Stimulated activated naive CD8-positive, alpha-beta T cell treated with anti-CD3 and anti-CD28 coated beads, Interleukin-15, Interleukin-2, amounts not matched to agents 100 ng/mL and 50 ng/mL, for 24 hours (primary cell): ENCODE data around the gene MTPN.

Experiments
- H3K27ac Mint-ChIP-seq: one replicate; pipeline ENCODE4 v1.8.0; 2021; ENCODE audit warnings: mild to moderate bottlenecking, mixed read lengths
- H3K27me3 Mint-ChIP-seq: one replicate; pipeline ENCODE4 v1.8.0; 2021; ENCODE audit warnings: mixed read lengths
- H3K36me3 Mint-ChIP-seq: one replicate; pipeline ENCODE4 v1.8.0; 2021; ENCODE audit warnings: low read depth, mixed read lengths
- H3K4me1 Mint-ChIP-seq: one replicate; pipeline ENCODE4 v1.8.0; 2021; ENCODE audit warnings: low read depth, mixed read lengths
- H3K4me3 Mint-ChIP-seq: one replicate; pipeline ENCODE4 v1.8.0; 2021; ENCODE audit warnings: mild to moderate bottlenecking, mixed read lengths
- H3K9me3 Mint-ChIP-seq: one replicate; pipeline ENCODE4 v1.8.0; 2021; ENCODE audit warnings: mixed read lengths

Gene MTPN

GRCh38 chr7:135930565-135931461 is 46.3 kb downstream of the MTPN start:
- Mint-ChIP-seq H3K27ac (no peak overlapping the region), H3K36me3 (peaks cover 48% of the 10 kb centered on the region)

GRCh38 chr7:135929722-135930141 is 47.4 kb downstream of the MTPN start:
- Mint-ChIP-seq H3K27ac (no peak overlapping the region), H3K9me3 (no peaks in the 10 kb centered on the region), H3K27me3 (no peaks in the 10 kb centered on the region), H3K4me1 (peaks cover 22% of the 10 kb centered on the region), H3K36me3 (peaks cover 52% of the 10 kb centered on the region), H3K4me3 (no peak overlapping the region)

More at GRCh38 chr7:135930565-135931461, 46.3 kb downstream of the MTPN start:
- H3K4me1 Mint-ChIP-seq = peaks cover 29% of the 10 kb centered on the region
- H3K9me3 Mint-ChIP-seq = no peaks in the 10 kb centered on the region
- H3K4me3 Mint-ChIP-seq = no peak overlapping the region
- no peaks in the 10 kb centered on the region for H3K27me3 Mint-ChIP-seq

- Mint-ChIP-seq H3K36me3 (peaks cover 52% of the 10 kb centered on the region), H3K4me3 (no peak overlapping the region), H3K4me1 (peaks cover 17% of the 10 kb centered on the region), H3K9me3 (no peaks in the 10 kb centered on the region), H3K27ac (no peak overlapping the region), H3K27me3 (no peaks in the 10 kb centered on the region)
Observed at GRCh38 chr7:135929249-135929648, 47.9 kb downstream of the MTPN start.

GRCh38 chr7:135928136-135928535 is 49.0 kb downstream of the MTPN start:
- H3K36me3 Mint-ChIP-seq = peaks cover 57% of the 10 kb centered on the region
- peaks cover 9% of the 10 kb centered on the region for H3K4me1 Mint-ChIP-seq
- H3K9me3 Mint-ChIP-seq = no peaks in the 10 kb centered on the region
- H3K27ac Mint-ChIP-seq = no peak overlapping the region
- H3K27me3 Mint-ChIP-seq = no peaks in the 10 kb centered on the region
- H3K4me3 Mint-ChIP-seq = no peak overlapping the region

- no peak overlapping the region for H3K4me3 Mint-ChIP-seq
- H3K27ac Mint-ChIP-seq = no peak overlapping the region
- H3K4me1 Mint-ChIP-seq = peaks cover 9% of the 10 kb centered on the region
- H3K9me3 Mint-ChIP-seq = no peaks in the 10 kb centered on the region
- H3K36me3 Mint-ChIP-seq = peaks cover 50% of the 10 kb centered on the region
- H3K27me3 Mint-ChIP-seq = no peaks in the 10 kb centered on the region
Observed at GRCh38 chr7:135925210-135925609, 51.9 kb downstream of the MTPN start.

GRCh38 chr7:135924302-135924701 is 52.9 kb downstream of the MTPN start:
- Mint-ChIP-seq H3K36me3 (peaks cover 41% of the 10 kb centered on the region), H3K27ac (no peak overlapping the region), H3K4me1 (peaks cover 3% of the 10 kb centered on the region), H3K4me3 (no peak overlapping the region), H3K9me3 (no peaks in the 10 kb centered on the region), H3K27me3 (no peaks in the 10 kb centered on the region)

GRCh38 chr7:135922263-135922662 is 54.9 kb downstream of the MTPN start:
- Mint-ChIP-seq H3K27ac (no peak overlapping the region), H3K36me3 (peaks cover 28% of the 10 kb centered on the region), H3K4me1 (peaks cover 8% of the 10 kb centered on the region), H3K4me3 (no peak overlapping the region), H3K9me3 (no peaks in the 10 kb centered on the region), H3K27me3 (no peaks in the 10 kb centered on the region)

- H3K27ac Mint-ChIP-seq = no peak overlapping the region
- no peak overlapping the region for H3K4me3 Mint-ChIP-seq
- H3K27me3 Mint-ChIP-seq = no peaks in the 10 kb centered on the region
- no peaks in the 10 kb centered on the region for H3K9me3 Mint-ChIP-seq
- H3K4me1 Mint-ChIP-seq = peaks cover 8% of the 10 kb centered on the region
- H3K36me3 Mint-ChIP-seq = peaks cover 10% of the 10 kb centered on the region
Observed at GRCh38 chr7:135920478-135920877, 56.7 kb downstream of the MTPN start.

GRCh38 chr7:135919071-135919841 is 57.9 kb downstream of the MTPN start:
- peaks cover 5% of the 10 kb centered on the region for H3K36me3 Mint-ChIP-seq
- no peak overlapping the region for H3K4me3 Mint-ChIP-seq

GRCh38 chr7:135918134-135918533 is 59.0 kb downstream of the MTPN start:
- no peaks in the 10 kb centered on the region for H3K36me3 Mint-ChIP-seq
- no peak overlapping the region for H3K27ac Mint-ChIP-seq
- H3K9me3 Mint-ChIP-seq = no peaks in the 10 kb centered on the region
- no peak overlapping the region for H3K4me3 Mint-ChIP-seq
- H3K27me3 Mint-ChIP-seq = no peaks in the 10 kb centered on the region
- peaks cover 8% of the 10 kb centered on the region for H3K4me1 Mint-ChIP-seq

More at GRCh38 chr7:135919071-135919841, 57.9 kb downstream of the MTPN start:
- Mint-ChIP-seq H3K27me3 (no peaks in the 10 kb centered on the region), H3K9me3 (no peaks in the 10 kb centered on the region), H3K27ac (no peak overlapping the region), H3K4me1 (peaks cover 8% of the 10 kb centered on the region)

GRCh38 chr7:135917721-135918120 is 59.4 kb downstream of the MTPN start:
- Mint-ChIP-seq H3K36me3 (no peaks in the 10 kb centered on the region), H3K9me3 (no peaks in the 10 kb centered on the region), H3K27ac (no peak overlapping the region), H3K4me3 (no peak overlapping the region), H3K4me1 (peaks cover 8% of the 10 kb centered on the region), H3K27me3 (no peaks in the 10 kb centered on the region)

- H3K4me3 Mint-ChIP-seq = no peak overlapping the region
- H3K9me3 Mint-ChIP-seq = no peaks in the 10 kb centered on the region
Observed at GRCh38 chr7:135914346-135914745, 62.8 kb downstream of the MTPN start.

GRCh38 chr7:135913404-135913803 is 63.8 kb downstream of the MTPN start:
- H3K36me3 Mint-ChIP-seq = no peaks in the 10 kb centered on the region
- no peak overlapping the region for H3K27ac Mint-ChIP-seq
- H3K9me3 Mint-ChIP-seq = no peaks in the 10 kb centered on the region
- no peak overlapping the region for H3K4me3 Mint-ChIP-seq
- no peaks in the 10 kb centered on the region for H3K27me3 Mint-ChIP-seq
- H3K4me1 Mint-ChIP-seq = peaks cover 8% of the 10 kb centered on the region

More at GRCh38 chr7:135914346-135914745, 62.8 kb downstream of the MTPN start:
- Mint-ChIP-seq H3K27ac (no peak overlapping the region), H3K27me3 (no peaks in the 10 kb centered on the region), H3K4me1 (peaks cover 8% of the 10 kb centered on the region), H3K36me3 (no peaks in the 10 kb centered on the region)

GRCh38 chr7:135911099-135911498 is 66.1 kb downstream of the MTPN start:
- no peak overlapping the region for H3K4me3 Mint-ChIP-seq
- no peaks in the 10 kb centered on the region for H3K4me1 Mint-ChIP-seq
- H3K36me3 Mint-ChIP-seq = no peaks in the 10 kb centered on the region
- H3K27ac Mint-ChIP-seq = no peak overlapping the region
- H3K9me3 Mint-ChIP-seq = no peaks in the 10 kb centered on the region
- no peaks in the 10 kb centered on the region for H3K27me3 Mint-ChIP-seq

- H3K4me1 Mint-ChIP-seq = no peaks in the 10 kb centered on the region
- no peaks in the 10 kb centered on the region for H3K9me3 Mint-ChIP-seq
- no peak overlapping the region for H3K4me3 Mint-ChIP-seq
- H3K27ac Mint-ChIP-seq = no peak overlapping the region
- H3K27me3 Mint-ChIP-seq = no peaks in the 10 kb centered on the region
- H3K36me3 Mint-ChIP-seq = no peaks in the 10 kb centered on the region
Observed at GRCh38 chr7:135910393-135911036, 66.6 kb downstream of the MTPN start.
